ENCODE measurements around the gene SFXN3.

Gene SFXN3, protein sequence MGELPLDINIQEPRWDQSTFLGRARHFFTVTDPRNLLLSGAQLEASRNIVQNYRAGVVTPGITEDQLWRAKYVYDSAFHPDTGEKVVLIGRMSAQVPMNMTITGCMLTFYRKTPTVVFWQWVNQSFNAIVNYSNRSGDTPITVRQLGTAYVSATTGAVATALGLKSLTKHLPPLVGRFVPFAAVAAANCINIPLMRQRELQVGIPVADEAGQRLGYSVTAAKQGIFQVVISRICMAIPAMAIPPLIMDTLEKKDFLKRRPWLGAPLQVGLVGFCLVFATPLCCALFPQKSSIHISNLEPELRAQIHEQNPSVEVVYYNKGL

DNA sequence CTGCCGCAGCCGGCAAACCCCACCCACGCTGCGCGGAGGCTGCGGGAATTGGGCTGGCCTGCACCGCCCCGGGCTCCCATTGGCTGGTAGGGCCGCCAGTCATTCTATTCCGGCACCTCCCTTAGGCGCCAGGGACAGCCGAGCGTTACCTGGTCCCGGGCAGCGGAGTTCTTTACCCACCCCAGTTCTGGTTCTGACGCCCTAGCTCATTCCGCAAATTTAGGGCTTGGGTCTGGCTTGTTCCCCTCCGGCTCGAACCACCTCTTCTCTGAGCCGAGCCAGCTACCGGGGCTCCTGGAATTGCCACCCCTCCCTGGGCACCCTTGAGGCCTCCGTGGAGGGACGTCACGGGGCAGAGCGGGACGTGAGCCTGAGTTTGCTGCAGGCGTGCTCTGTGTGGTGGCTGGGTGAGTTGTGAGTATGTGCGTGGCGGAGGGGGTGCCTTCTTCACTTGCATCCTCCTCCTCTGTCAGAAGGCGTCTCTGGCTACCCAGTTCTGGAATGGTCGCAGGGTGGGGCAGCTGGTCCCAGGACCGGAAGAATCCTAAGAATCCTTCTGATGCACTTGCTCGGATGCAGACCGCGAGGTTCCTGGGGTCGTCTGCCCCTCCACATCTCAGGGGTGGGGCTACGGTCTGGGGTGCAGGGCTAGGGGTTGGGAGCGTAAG is at the start of gene SFXN3, which contains the start of gene PDZD7:
SFXN3 (plus strand) TSS at position 107 of the 668 bp plus-strand sequence. CDS start 3,461 bp downstream, outside the sequence.
PDZD7 (minus strand) TSS at position 2 of the 668 bp plus-strand sequence. CDS start 910 bp downstream, outside the sequence.
- peak; percentile 74 for DNase-seq

GRCh38 chr10:100982916-100983830 is 47.9 kb upstream of the SFXN3 start:
- no peak for DNase-seq

- no peak for DNase-seq
Measured at GRCh38 chr10:100983868-100984671, 47.0 kb upstream of the SFXN3 start.

GRCh38 chr10:100984672-100985177 is 46.3 kb upstream of the SFXN3 start:
- DNase-seq: no peak

- DNase-seq: no peak
Measured at GRCh38 chr10:100985336-100985735, 45.7 kb upstream of the SFXN3 start.

- DNase-seq: no peak
Measured at GRCh38 chr10:100986623-100986951, 44.4 kb upstream of the SFXN3 start.

- DNase-seq: peak; percentile 51
Measured at GRCh38 chr10:100986952-100987684, 43.9 kb upstream of the SFXN3 start, which contains the start of the genes MRPL43 and TWNK. Gene MRPL43, minus strand, starts transcription at chr10:100987497. Its CDS starts 54 bp downstream, at chr10:100987443. Gene TWNK, plus strand, starts transcription at chr10:100987543. Its CDS starts 668 bp downstream, at chr10:100988211.

- no peak for DNase-seq
Measured at GRCh38 chr10:100987685-100988049, 43.4 kb upstream of the SFXN3 start.

DNA sequence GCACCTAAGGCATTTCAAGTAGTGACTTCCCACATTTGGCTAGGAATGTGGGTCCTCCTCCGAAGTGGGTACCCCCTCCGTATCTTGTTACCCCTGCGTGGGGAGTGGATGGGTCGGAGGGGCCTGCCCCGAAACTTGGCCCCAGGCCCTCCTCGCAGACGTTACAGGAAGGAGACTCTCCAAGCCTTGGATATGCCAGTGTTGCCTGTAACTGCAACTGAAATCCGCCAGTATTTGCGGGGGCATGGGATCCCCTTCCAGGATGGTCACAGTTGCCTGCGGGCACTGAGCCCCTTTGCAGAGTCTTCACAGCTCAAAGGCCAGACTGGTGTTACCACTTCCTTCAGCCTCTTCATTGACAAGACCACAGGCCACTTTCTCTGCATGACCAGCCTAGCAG is 42.9 kb upstream of the SFXN3 start:
- DNase-seq: no peak

GRCh38 chr10:100989088-100989487 is 41.9 kb upstream of the SFXN3 start:
- DNase-seq: no peak

DNA sequence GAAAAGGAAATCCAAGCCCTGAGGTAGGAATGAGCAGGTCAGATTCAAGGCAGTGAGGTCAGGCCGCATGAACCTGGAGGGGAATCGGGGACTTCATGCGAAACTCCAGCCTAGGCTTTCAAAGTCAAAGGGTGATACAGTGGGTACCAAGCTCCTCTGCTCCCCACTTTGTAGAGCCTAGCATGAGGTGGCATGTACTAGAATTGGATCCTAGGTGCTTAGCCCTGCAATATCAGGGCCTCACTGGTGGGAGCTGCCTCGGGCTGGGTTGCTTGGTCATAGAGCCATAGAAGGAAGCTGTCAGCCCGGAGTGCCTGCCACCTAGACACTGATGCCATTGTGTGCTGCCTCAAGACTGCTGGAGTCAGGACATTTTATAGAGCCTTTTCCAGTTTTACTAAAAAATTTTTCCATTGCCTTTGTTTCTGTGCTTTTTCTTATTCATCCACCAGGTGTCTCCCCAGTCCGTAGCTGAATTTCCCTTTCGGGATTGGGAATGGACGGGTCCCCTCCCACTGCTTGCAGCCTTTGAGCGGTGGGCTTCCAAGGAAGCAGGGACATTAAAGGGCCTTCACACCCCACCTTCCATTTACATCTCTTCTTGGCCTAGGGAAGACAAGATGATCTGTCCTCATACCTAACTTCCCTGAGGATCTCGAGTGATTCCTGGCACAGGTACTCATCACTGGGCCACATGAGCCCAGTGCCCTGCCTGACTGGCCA is 36.9 kb upstream of the SFXN3 start:
- DNase-seq: no peak

DNA sequence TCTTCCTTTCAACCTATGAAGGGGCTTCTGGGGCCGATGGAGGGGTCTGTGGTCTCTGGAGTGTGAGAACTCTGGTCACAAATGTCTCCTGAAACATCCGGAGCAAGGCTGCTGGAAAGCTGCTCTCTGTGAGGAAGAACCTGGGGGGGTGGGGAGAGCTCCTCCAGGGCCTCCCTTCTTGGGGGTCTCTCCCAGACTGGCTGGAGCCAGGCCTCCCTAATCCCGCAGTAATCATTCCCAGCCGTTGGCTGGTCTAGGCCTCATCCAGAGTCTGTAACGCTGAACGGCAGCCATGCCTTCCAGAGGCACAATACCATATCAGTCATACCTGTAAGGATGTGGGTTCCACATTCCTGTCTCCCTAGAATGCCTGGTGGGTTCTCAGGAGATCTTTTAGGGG is 35.9 kb upstream of the SFXN3 start:
- DNase-seq: no peak

DNA sequence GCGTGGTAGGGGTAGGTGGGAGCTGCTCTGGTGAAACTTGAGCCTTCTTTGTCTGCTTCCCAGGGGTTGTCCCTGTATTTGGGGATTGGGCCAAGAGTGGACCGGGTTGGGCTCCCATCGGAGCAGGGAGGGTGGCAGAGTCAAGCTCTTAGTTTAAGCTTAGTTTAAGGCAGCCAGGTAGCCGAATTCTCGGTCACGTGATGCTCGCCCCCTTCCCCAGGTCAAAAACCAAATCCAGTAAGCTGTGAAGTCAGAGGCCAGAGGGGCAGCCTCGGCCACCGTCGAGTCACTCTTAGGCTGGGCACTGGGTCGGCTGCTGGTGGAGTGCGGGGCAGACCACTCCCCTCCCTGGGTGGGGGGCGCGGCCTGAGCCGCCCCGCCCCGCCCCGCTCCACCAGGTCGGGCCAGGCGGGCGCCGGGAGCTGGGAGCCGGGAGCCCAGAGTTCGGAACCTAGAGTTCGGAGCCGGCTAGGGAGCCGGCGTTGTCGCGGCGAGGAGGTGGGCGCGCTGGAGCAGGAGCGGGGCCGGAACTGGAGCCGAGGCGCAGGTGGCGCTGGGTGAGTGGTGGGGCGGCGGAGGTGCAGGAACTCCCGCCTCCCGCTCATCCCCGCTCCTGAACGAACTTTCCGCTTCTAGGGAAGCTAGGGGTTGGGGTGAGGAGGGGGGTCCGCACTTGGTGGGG is 34.2 kb upstream of the SFXN3 start:
- no peak for DNase-seq

GRCh38 chr10:100997360-100998182 is 33.5 kb upstream of the SFXN3 start:
- DNase-seq: peak; percentile 30

DNA sequence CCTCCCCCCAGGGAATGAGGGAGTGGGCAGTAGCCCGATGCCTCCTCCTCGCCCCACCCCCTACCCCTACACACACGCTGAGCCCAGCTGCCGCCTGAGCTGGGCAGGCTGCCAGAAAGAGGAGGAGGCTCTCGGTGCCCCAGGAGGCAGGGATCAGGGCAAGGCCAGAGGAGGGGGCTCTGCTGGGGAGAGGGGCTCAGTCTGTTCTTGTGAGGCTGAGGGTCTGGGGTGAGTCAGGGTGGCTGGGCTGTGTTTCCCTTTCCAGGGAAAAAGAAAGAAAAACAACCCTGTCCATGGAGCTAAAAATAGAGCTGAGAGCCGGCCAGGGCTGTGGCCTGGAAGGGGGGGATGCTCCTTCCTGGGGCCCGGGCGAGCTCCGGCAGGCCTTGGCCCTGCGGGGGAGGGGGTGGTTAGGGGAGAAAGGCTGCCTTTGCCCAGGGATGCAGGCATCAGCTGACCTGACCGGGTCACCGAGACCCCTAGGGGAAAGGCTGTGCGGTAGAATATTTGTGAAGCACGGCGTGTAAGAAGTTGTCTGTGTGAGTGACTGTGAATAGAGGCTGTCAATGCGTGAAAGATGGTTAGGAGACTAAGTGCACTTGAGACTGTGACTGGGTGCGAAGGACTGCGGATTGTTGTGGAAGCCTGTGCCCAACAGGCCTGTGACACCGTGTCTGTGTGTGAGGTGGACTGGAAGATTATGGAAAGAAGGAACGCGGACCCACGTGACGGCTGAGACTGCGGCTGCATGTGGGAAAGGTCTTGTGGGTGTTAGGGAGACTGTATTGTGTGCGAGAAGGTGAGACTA is 32.6 kb upstream of the SFXN3 start:
- peak; percentile 72 for DNase-seq

DNA sequence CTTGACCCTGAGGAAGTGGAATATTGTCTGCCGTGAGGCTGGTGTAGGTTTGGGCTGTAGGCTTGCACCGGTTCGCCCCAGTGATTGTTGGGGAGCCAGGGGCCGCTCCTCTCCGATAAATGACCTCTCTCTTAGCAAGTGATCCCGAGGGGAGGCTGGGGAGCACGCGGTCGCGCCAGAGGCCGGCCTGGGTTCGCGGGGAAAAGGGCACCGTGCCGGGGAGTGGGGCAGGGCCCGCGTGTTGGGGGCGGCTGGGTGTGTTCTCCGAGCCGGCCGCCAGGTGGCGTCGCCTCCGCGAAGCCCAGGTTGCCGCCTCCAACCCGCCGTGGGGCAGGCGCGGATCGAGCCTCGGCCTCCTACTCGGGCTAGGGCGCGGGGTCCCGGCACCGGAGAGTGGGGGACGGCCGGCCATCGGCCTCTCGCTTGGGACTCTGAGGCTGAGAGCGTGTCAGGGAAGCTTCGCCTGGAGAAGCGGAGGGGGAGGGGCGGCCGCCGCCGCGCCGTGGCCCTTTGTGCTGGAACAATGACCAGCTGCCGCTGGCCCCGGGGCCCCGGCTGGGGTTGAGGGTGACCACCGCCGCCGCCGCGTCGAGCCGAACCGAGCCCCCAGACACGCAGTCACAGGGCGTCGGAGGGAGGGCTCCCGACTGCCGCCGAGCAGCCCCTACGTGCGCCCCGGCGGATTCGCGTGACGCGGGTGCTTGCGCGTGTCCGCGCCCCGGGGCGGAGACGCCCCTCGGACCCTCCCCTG is 31.9 kb upstream of the SFXN3 start:
- peak; percentile 31 for DNase-seq

DNA sequence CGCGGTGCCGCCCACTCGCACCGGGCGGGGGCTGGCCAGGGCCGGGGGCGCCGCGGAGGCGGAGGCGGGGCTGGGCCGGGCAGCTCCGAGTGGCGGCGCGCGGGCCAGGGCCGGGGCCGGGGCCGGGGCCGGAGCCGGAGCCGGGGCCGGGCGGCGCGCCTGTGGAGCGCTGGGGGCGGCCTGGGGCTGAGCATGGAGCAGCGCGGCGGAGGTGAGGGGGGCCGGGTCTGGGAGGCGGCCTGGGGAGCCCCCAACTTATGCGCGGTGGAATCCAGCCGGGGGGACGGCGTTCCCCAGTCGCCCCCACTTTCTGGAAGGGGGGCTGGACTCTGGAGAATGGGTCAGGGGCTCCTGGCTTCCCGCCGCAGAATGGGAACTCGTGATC is 31.3 kb upstream of the SFXN3 start, which contains the start of gene LZTS2:
LZTS2 (plus strand) TSS at position 67 of the 385 bp plus-strand sequence. CDS start 2,731 bp downstream, outside the sequence.
- DNase-seq: no peak

Measured in NCI-H2171 (cell line).